GM20000 (cell line): ENCODE data around the gene SCGB1D4.

ENCODE experiments used
- DNase-seq: peaks from one replicate; pipeline ENCODE4 v3.0.0; 2012; ENCODE audit warnings: low spot score
- TF ChIP-seq, protein P1 (sequence below): IDR thresholded peaks from 2 replicates; pipeline ENCODE4 v1.5.1; 2012; ENCODE audit warnings: mild to moderate bottlenecking, control low read depth; ENCODE audit errors: extremely low read depth, missing control alignments

Gene SCGB1D4

DNA sequence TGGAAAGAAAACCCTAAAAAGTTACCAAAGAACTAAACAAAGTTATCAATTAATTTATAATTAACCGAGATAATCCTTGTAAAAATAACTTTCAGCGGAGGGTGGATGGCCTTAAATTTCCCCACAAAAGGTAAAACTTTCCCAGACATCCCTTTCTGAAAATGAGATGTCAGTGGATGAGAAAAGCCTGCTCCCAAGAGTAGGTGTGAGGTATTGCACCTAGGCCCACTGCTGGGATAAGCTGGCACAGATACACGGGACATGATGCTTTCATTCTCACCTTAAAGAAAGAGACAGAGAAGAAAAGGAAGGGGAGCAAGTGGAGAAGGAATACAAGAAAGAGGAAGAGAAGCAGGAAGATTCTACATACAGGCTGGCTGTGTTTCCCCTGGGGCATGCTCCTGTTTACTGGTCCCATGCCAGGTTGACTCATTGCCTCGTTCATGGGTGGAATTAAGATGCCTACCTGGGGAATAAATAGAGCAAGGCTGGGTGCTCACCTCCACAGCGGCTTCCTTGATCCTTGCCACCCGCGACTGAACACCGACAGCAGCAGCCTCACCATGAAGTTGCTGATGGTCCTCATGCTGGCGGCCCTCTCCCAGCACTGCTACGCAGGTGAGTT lies 29.1 kb downstream of the SCGB1D4 start, which contains the start of gene SCGB2A2:
TSS of gene SCGB2A2 (plus strand) at position 505 of the 625 bp plus-strand sequence. CDS start at position 564, 59 bp downstream.
- DNase-seq, result no peak
- TF ChIP-seq, protein P1, sequence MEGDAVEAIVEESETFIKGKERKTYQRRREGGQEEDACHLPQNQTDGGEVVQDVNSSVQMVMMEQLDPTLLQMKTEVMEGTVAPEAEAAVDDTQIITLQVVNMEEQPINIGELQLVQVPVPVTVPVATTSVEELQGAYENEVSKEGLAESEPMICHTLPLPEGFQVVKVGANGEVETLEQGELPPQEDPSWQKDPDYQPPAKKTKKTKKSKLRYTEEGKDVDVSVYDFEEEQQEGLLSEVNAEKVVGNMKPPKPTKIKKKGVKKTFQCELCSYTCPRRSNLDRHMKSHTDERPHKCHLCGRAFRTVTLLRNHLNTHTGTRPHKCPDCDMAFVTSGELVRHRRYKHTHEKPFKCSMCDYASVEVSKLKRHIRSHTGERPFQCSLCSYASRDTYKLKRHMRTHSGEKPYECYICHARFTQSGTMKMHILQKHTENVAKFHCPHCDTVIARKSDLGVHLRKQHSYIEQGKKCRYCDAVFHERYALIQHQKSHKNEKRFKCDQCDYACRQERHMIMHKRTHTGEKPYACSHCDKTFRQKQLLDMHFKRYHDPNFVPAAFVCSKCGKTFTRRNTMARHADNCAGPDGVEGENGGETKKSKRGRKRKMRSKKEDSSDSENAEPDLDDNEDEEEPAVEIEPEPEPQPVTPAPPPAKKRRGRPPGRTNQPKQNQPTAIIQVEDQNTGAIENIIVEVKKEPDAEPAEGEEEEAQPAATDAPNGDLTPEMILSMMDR, result no peak

DNA sequence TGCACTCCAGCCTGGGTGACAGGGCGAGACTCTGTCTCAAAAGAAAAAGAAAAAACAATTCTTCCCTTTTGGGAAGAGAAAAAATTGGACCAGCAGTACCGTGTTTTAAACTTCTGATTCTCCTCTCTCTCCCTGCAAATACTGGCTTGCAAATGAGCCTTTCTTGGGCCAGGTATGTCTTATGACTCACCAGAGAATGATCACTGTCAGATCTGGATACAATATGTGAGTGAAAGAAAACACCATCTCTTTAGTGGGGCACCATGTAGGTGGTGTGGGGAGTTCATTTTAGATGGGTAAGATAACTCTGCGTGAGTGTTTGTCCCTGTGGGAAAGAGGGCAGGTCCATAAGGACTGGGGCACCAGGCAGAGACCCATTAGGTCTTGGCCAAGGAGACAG lies 31.3 kb downstream of the SCGB1D4 start:
- TF ChIP-seq, protein P1, result no peak
- DNase-seq, result no peak

DNA sequence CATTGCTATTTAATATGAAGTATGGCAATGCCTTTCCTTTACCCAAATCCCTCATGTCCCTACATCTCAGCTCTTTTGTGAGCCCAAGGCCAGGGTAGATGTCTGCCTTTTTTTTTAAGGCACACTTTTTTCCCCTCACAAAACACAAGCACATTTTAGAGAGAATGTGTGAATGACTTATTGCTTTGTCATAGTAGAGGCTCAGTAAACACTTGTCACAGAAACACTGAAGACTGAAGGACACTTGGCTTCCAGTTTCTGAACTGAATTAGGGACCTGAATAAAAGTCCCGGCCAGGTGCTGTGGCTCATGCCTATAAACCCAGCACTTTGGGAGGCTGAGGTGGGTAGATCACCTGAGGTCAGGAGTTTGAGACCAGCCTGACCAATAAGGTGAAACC lies 31.8 kb downstream of the SCGB1D4 start:
- DNase-seq, result no peak

DNA sequence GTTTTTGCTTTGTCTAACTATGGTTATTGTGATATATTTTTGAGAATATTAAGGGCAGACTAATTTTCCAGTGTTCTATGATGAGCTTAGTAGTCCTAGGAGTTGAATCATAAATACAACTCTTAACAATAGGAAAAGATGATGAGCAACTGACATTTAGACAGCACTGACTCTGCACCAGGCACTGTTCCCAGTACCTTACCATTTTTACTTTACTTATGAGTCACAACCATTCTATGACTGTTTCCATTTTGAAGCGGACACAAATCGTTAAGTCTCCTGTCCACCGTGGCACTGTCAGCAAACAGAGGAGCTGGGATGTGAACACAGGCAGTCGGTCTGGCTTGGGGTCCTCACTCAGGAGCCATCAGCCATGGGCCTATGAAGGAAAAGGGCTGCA lies 32.3 kb downstream of the SCGB1D4 start:
- no peak for DNase-seq

More for the DNA sequence above, 31.8 kb downstream of the SCGB1D4 start:
- TF ChIP-seq, protein P1, result no peak

DNA sequence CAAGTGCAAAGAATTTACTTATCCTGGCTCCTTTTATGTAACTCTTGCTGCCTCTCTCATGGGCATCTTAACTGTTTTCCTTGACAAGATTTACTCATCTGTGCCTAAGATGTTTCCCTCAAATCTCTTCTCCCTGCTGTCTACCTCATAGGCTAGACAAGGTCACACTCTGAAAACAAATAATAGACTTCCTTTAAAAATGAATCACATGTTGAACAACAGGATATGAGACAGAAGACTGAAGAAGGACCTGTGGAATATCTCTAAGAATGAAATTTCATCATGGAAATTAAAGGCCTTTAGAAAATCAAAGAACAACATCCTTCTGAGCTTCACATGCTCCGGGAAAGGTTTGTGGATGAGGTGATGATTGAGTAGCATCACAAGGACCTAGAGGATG lies 34.9 kb downstream of the SCGB1D4 start:
- TF ChIP-seq, protein P1, result no peak
- DNase-seq, result no peak

More for the DNA sequence above, 32.3 kb downstream of the SCGB1D4 start:
- TF ChIP-seq, protein P1, result no peak

DNA sequence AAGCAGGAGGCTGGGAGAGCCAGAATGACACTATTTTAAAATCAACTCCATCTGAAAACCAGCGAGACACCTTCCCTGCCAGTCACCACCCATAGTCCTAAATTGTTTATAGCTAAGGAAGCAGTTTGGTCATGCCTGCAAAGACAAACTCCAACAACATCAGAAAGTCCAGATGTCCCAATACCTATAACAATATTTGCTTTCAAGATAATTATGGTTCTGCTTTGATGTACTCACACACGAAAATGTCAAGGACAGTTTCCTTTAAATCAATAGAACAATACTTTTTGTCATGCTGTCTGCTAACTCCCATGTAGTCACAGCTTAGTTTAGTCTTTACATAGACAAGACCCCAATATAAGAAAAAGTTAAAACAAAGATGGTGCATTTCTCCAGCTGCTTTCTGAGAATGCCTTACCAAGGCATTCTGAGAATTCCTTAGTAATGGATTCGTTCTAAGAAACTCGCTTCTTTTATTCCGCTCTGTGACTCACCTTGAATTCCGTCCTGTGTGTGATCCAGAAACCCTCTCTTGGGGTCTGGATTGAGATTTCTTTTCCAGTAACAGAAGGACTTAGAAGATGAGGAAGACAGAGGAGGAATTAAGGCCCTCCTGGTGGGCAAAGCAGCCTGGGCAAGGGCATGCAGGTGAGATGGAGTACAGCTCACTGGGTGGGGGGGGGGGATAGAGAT lies 38.5 kb downstream of the SCGB1D4 start:
- TF ChIP-seq, protein P1, result no peak
- no peak for DNase-seq

DNA sequence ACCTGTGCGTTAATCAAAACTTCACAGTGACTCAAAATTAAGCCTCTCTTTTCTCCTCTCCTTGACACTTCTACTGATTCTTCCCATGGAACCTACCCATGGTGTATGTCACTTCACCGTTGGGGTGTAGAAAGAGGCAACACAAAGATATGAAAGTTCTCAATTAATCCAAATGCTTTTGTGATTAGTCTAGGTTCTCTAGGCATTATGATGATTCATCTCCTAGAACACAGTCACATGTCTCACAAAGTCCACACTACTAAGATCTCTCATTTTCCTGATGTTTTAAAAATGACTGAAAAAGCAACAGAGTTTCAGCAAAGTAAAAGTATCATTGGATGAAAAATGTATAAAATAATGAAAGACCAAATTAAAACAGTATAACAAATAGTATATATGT lies 42.6 kb downstream of the SCGB1D4 start:
- no peak for DNase-seq
- TF ChIP-seq, protein P1, result no peak
